RWPE2 (cell line): Measurements from ENCODE around the gene ST7.

Source experiments
- ATAC-seq: fragments of 200-7000 bp; cut with Tn5 transposase; 3 replicates; pipeline ENCODE4 v1.9.1; 2021; ENCODE audit warnings: low read depth
- DNase-seq: peaks from one replicate; pipeline ENCODE4 v3.0.0-alpha.2; 2020; ENCODE audit warnings: low spot score
- H3K27ac ChIP-seq: fragments of 450-650 bp; 2 replicates; pipeline ENCODE4 v1.5.1; 2017; ENCODE audit warnings: mild to moderate bottlenecking; ENCODE audit not compliant: poor library complexity, severe bottlenecking
- H3K27me3 ChIP-seq: fragments of 250-450 bp; sonication (Bioruptor Pico); 2 replicates; pipeline ENCODE4 v1.5.1; 2021; ENCODE audit warnings: mild to moderate bottlenecking, moderate library complexity; ENCODE audit not compliant: insufficient read depth, poor library complexity, severe bottlenecking
- H3K36me3 ChIP-seq: fragments of 250-450 bp; sonication (Bioruptor Pico); 2 replicates; pipeline ENCODE4 v1.5.1; 2020; ENCODE audit warnings: low read depth, mild to moderate bottlenecking, moderate library complexity
- H3K4me1 ChIP-seq: fragments of 250-450 bp; sonication (Bioruptor Pico); 2 replicates; pipeline ENCODE4 v1.5.1; 2021; ENCODE audit warnings: mild to moderate bottlenecking, moderate library complexity; ENCODE audit not compliant: insufficient read depth, poor library complexity, severe bottlenecking
- H3K4me3 ChIP-seq: fragments of 250-450 bp; sonication (Bioruptor Pico); 2 replicates; pipeline ENCODE4 v1.5.1; 2021; ENCODE audit warnings: mild to moderate bottlenecking, moderate library complexity; ENCODE audit not compliant: severe bottlenecking
- H3K9me3 ChIP-seq: fragments of 250-450 bp; sonication (Bioruptor Pico); 2 replicates; pipeline ENCODE4 v1.5.1; 2021; ENCODE audit warnings: mild to moderate bottlenecking, moderate library complexity; ENCODE audit not compliant: severe bottlenecking
- CTCF ChIP-seq: fragments of 450-650 bp; IDR thresholded peaks from one replicate; pipeline ENCODE4 v1.5.1; 2017; ENCODE audit warnings: mild to moderate bottlenecking, moderate library complexity; ENCODE audit not compliant: poor library complexity, severe bottlenecking

The ST7 gene

DNA sequence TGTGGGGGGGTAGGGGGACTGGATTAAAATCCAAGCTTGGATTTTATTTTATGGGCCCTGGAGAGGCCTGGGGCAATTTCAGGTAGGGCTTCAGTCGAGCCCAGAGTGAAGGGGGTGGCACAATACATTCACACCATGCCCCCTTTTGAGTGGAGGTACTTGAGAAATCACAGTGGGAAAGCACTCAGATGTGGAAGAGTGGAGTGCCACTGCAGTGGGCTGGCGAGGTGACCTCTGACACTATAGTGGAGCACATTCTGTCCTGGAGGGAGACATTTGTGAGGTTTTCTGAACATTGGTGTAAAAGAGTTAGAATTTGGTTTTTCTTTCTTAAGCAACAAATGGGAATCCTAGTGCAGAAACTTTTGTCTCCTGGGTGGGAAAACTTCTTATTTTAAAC is 226.4 kb downstream of the ST7 start:
- H3K4me3 ChIP-seq, result no peak overlapping the region
- H3K27me3 ChIP-seq, result no peaks in the 10 kb centered on the region
- H3K27ac ChIP-seq, result no peak overlapping the region
- H3K4me1 ChIP-seq, result no peaks in the 10 kb centered on the region
- no peaks in the 10 kb centered on the region for H3K9me3 ChIP-seq
- ATAC-seq (no peak), DNase-seq (no peak)
- no peaks in the 10 kb centered on the region for H3K36me3 ChIP-seq
- no peak for TF ChIP-seq CTCF

DNA sequence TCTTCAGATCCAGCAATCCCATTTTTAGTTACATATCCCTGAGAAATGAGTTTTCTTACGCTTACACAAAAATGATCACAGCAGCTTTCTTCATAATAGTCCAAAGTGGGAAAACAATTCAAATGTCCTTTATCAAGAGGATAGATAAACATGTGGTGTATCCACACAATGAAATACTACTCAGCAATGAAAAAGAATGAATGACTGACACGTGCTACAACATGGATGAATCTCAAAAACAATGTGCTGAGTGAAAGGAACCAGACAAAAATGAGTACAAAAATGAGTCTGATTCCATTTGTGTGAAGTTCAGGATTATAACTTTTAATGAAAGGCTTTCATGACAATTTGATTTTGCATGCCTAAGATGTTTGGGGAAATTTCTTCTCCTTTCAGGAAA is 230.4 kb downstream of the ST7 start:
- Histone ChIP-seq H3K36me3 (no peaks in the 10 kb centered on the region), H3K4me3 (no peak overlapping the region), H3K4me1 (no peaks in the 10 kb centered on the region), H3K27ac (no peak overlapping the region), H3K27me3 (no peaks in the 10 kb centered on the region), H3K9me3 (no peaks in the 10 kb centered on the region)
- TF ChIP-seq CTCF, result no peak
- ATAC-seq (no peak), DNase-seq (no peak)

- no peaks in the 10 kb centered on the region for H3K36me3 ChIP-seq
- no peak overlapping the region for H3K4me3 ChIP-seq
- no peaks in the 10 kb centered on the region for H3K9me3 ChIP-seq
- H3K4me1 ChIP-seq, result no peaks in the 10 kb centered on the region
- no peak for DNase-seq
- no peak for TF ChIP-seq CTCF
- H3K27me3 ChIP-seq, result no peaks in the 10 kb centered on the region
- ATAC-seq, result no peak
- H3K27ac ChIP-seq, result no peak overlapping the region
Observed at GRCh38 chr7:117184367-117184766, 231.1 kb downstream of the ST7 start.

- Histone ChIP-seq H3K36me3 (no peaks in the 10 kb centered on the region), H3K4me3 (no peak overlapping the region), H3K4me1 (no peaks in the 10 kb centered on the region), H3K27ac (no peak overlapping the region), H3K27me3 (no peaks in the 10 kb centered on the region), H3K9me3 (no peaks in the 10 kb centered on the region)
- ATAC-seq (no peak), DNase-seq (no peak)
- no peak for TF ChIP-seq CTCF
Observed at GRCh38 chr7:117185124-117185523, 231.8 kb downstream of the ST7 start.

DNA sequence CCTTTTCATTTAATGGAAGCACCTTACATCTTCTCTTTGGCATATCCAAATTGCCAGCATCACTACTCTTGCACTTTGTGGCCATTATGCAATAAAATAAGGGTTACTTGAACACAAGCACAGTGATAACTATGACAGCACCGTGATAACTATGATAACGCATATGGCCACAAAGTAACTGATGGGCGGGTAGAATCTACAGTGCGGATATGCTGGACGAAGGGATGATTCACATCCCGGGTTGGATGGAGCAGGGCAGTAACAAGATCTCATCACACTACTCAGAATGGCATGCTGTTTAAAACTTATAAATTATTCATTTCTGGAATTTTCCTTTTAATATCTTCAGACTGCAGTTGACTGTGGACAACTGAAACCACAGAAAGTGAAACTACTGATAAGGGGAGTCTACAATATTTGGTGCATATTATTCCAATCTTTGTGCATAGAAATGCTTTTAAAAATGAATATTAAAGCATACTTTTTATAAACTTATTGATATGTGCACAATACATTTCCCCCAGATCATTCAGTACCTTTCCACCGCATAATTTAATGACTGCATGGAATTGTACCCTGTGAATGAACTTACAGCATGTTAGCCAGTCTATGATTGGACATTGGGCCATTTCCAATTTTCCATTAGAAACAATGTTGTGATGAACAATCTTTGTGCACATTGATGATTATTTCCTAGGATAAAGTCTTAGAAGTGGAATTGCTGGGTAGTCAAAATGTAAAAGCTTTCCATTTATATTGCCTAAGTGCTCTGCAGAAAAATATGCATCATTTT is 233.1 kb downstream of the ST7 start:
- no peak for ATAC-seq
- no peaks in the 10 kb centered on the region; the same call in 1 of the 2 replicates for H3K36me3 ChIP-seq
- H3K27me3 ChIP-seq, result no peaks in the 10 kb centered on the region
- H3K4me3 ChIP-seq, result no peak overlapping the region
- H3K4me1 ChIP-seq, result no peaks in the 10 kb centered on the region
- H3K27ac ChIP-seq, result no peak overlapping the region
- TF ChIP-seq CTCF, result no peak
- DNase-seq, result no peak
- H3K9me3 ChIP-seq, result no peaks in the 10 kb centered on the region
